GM12878 (cell line): ENCODE measurements around the gene ACAT2.

Experiments used
- SIX5 ChIP-seq: IDR thresholded peaks from 2 replicates; pipeline ENCODE4 v1.6.1; 2011; ENCODE audit warnings: mild to moderate bottlenecking, low read depth, low read length, moderate library complexity; ENCODE audit not compliant: severe bottlenecking
- SP1 ChIP-seq: IDR thresholded peaks from one replicate; pipeline ENCODE4 v1.6.1; 2011; ENCODE audit warnings: low read depth, low read length
- TF ChIP-seq, protein P1 (sequence below), 3 experiments: IDR thresholded peaks in 2 of 3; conservative IDR thresholded peaks in 1 of 3; 2 replicates each; pipeline ENCODE4 v1.5.1; 2011; ENCODE audit warnings: low read depth in 3 of 3, low read length in 3 of 3, mild to moderate bottlenecking in 3 of 3, control low read depth in 2 of 3, moderate library complexity in 2 of 3, inconsistent platforms in 1 of 3, mixed read lengths in 1 of 3; ENCODE audit not compliant: control insufficient read depth in 2 of 3, insufficient read depth in 1 of 3; ENCODE audit errors: extremely low read depth in 1 of 3
- TF ChIP-seq, protein P2 (sequence below): fragments of 450-650 bp; formaldehyde crosslinking; IDR thresholded peaks from 2 replicates; pipeline ENCODE4 v1.5.0; 2022; ENCODE audit warnings: mild to moderate bottlenecking, missing genetic modification characterization

DNA sequence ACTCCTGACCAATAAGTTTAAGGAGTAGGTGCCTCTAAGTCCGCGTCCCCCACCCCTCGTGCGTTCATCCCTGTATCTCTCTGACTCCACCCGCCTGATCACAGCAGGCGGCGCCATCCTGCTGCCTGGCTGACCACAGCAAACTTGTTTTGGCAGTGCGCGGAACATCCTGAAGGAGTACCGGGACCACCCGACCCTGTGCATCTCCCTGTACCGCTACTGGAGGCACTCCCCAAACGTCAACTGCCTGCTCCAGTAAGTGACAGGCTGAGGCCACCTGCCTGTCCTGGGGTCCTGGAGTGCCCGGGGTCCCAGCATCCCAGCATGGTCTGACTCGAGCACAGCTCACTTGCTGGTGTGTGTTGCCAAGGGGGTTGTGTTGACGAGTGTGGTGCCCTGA, 57.3 kb downstream of the ACAT2 start:
- TF ChIP-seq, protein P1, sequence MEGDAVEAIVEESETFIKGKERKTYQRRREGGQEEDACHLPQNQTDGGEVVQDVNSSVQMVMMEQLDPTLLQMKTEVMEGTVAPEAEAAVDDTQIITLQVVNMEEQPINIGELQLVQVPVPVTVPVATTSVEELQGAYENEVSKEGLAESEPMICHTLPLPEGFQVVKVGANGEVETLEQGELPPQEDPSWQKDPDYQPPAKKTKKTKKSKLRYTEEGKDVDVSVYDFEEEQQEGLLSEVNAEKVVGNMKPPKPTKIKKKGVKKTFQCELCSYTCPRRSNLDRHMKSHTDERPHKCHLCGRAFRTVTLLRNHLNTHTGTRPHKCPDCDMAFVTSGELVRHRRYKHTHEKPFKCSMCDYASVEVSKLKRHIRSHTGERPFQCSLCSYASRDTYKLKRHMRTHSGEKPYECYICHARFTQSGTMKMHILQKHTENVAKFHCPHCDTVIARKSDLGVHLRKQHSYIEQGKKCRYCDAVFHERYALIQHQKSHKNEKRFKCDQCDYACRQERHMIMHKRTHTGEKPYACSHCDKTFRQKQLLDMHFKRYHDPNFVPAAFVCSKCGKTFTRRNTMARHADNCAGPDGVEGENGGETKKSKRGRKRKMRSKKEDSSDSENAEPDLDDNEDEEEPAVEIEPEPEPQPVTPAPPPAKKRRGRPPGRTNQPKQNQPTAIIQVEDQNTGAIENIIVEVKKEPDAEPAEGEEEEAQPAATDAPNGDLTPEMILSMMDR (IDR thresholded peaks at IDR 0.05 in 2 of 3, conservative IDR thresholded peaks at IDR 0.05 in 1 of 3; ENCODE audit: control insufficient read depth in 2 of 3, extremely low read depth in 1 of 3, insufficient read depth in 1 of 3, low read depth in 3 of 3, low read length in 3 of 3) = no peak
- no peak for TF ChIP-seq SP1
- TF ChIP-seq, protein P2, sequence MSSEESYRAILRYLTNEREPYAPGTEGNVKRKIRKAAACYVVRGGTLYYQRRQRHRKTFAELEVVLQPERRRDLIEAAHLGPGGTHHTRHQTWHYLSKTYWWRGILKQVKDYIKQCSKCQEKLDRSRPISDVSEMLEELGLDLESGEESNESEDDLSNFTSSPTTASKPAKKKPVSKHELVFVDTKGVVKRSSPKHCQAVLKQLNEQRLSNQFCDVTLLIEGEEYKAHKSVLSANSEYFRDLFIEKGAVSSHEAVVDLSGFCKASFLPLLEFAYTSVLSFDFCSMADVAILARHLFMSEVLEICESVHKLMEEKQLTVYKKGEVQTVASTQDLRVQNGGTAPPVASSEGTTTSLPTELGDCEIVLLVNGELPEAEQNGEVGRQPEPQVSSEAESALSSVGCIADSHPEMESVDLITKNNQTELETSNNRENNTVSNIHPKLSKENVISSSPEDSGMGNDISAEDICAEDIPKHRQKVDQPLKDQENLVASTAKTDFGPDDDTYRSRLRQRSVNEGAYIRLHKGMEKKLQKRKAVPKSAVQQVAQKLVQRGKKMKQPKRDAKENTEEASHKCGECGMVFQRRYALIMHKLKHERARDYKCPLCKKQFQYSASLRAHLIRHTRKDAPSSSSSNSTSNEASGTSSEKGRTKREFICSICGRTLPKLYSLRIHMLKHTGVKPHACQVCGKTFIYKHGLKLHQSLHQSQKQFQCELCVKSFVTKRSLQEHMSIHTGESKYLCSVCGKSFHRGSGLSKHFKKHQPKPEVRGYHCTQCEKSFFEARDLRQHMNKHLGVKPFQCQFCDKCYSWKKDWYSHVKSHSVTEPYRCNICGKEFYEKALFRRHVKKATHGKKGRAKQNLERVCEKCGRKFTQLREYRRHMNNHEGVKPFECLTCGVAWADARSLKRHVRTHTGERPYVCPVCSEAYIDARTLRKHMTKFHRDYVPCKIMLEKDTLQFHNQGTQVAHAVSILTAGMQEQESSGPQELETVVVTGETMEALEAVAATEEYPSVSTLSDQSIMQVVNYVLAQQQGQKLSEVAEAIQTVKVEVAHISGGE (CRISPR knock-in tag) = no peak
- TF ChIP-seq SIX5 = no peak
